Renal cortical epithelial cell (primary cell): ENCODE data around the gene ARL8B. TPM values are rescaled to one million over a fixed set of nuclear protein-coding genes. Genes with fewer than 3 reads are reported as not detected.

Experiments
- DNase-seq: peaks from one replicate; pipeline ENCODE4 v3.0.0-alpha.2; 2011; ENCODE audit warnings: low read depth
- total RNA-seq: library from RNA; depleted of rRNA; stranded (reverse); fragments of >200 nt; gene quantifications from 2 replicates; pipeline ENCODE4 v1.2.3, GENCODE V29; 2014

ARL8B gene
- total RNA-seq, 1 donor from 2014 or later: 88.5 TPM

GRCh38 chr3:5212628-5213573, 90.8 kb downstream of the ARL8B start:
- DNase-seq: no peak

DNA sequence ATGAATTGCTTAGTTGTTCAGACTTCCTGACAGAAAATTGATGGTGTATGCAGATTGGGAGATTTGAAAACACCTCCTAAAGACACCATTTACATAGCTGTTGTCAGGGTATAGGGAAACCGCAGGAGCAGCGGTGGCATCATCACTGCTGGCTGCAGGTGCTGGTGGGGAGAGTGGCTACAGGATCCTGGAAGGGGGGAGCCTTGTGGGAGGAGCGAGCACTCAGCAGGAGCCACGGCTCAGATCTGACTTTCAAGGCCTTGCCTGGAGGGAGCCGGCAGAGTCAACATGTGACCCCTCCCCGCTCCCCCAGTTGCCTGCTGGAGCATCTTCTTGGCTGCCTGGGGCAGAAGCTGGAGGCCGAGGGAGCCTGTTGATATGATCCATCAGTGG, 91.5 kb downstream of the ARL8B start:
- DNase-seq: no peak

DNA sequence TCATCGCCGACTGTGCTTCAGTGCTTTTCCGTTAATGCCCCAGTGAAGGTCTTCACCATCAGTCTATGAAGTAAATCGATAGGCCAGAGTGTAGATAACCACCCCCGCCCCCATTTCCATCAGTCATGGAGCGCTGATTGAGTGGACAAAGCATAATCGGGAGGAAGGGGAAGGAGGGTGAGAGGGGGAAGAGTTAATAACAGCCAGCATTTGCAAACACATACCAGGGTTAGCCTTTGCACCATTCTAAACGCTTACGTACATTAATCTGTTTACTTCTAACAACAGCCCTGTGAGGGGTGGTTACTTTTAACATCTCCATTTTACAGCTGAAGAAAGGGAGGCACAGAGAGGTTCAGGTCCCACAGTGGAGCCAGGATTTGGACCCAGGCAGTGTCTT, 92.3 kb downstream of the ARL8B start:
- DNase-seq: no peak

GRCh38 chr3:5217824-5218595, 95.9 kb downstream of the ARL8B start:
- peak; percentile 58 for DNase-seq

- no peak for DNase-seq
Measured at GRCh38 chr3:5218815-5219214, 96.7 kb downstream of the ARL8B start.

DNA sequence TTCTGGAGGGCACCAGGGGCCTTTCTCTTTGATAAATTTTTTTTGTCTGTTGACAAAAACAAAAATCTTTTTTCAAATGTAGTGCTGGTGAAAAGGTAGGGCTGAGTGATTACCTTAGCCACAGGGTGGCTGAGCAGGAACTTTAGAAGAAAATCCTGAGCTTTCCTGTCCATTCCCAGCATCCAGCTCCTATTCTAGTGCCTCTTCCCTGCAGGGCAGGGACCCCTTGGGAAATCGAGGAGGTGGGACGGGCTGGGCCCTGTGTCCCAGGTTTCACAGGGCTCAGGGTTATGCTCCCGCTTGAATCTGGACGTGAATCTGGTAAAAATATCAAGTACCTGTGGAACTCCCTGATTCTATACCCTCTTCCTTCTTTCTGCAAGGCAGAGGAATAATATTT, 97.1 kb downstream of the ARL8B start:
- DNase-seq: no peak

DNA sequence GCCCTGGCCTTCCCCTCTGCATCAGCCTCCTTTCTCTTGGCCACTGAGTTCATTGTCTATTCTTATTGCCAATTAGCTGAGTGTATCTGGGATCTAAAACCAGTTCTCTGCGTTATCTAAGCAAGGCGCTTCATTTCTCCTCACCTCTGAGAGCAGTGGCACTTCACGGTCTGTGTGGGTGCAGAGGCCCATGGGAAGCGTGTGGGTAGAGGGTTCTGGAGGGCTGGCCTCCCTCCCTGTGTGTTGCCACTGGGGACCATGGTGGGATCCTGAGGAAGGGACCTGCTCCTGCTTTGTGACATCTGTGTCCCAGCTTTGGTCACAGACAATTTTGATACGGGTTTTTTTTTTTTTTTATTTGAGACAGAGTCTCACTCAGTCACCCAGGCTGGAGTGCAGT, 98.1 kb downstream of the ARL8B start:
- DNase-seq: no peak

- no peak for DNase-seq
Measured at GRCh38 chr3:5220667-5221431, 98.8 kb downstream of the ARL8B start.

DNA sequence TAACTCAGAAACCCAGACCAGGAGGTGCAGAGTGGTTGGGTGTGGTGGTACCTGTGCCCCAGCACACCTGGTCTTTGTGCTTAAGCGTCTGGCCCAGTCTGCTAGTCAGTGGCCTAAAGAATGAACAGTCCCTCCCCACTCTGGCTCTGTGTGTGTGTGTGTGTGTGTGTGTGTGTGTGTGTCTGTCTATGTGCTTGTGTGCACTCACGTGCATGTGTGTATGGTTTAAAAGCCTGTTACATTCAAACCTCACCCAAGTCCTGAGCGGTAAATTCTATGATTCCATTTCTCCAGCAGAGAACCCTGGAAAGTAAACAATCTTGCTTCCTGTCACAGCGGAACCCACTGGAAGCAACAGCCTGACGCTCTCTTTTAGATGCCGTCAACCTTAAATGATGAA, 99.6 kb downstream of the ARL8B start:
- no peak for DNase-seq

GRCh38 chr3:5222283-5223005, 100.4 kb downstream of the ARL8B start:
- DNase-seq: no peak

- peak; percentile 63 for DNase-seq
Measured at GRCh38 chr3:5226783-5227182, 104.7 kb downstream of the ARL8B start.

DNA sequence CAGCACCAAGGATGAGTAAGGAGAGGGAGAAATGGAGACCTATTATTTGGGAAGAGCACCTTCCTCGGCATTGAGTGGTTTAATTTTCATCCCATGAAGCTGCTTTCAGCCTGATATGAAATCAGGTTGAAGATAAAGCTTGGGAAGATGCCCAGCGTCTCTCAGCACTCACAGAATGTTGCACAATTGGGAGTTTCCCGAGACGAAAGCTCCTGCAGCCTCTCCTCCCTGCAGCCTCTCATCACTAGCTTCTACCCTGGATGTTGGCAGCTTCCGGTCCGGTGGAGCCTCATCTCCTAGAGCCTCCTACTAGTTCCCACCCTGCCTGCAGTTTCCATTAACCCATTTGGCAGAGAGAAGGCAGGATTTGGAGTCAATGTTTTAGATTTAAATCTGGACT, 105.7 kb downstream of the ARL8B start:
- no peak for DNase-seq

- no peak for DNase-seq
Measured at GRCh38 chr3:5229414-5229813, 107.3 kb downstream of the ARL8B start.

Other genes starting within 250 kb of the ARL8B start
- 35.9 and 75.4 TPM in 2 replicates for gene BHLHE40, start 142.9 kb upstream of the ARL8B start, total RNA-seq
- 27.4 and 35.0 TPM in 2 replicates for gene EDEM1, start 65.4 kb downstream of the ARL8B start, total RNA-seq